GM10266 (cell line): ENCODE measurements around the gene ASTL.

ENCODE experiments used
- DNase-seq: peaks from one replicate; pipeline ENCODE4 v3.0.0; 2012; ENCODE audit errors: extremely low spot score
- CTCF ChIP-seq: IDR thresholded peaks from 2 replicates; pipeline ENCODE4 v1.5.1; 2012; ENCODE audit warnings: mild to moderate bottlenecking, low read depth; ENCODE audit not compliant: control insufficient read depth, insufficient read depth; ENCODE audit errors: missing control alignments

ASTL gene

DNA sequence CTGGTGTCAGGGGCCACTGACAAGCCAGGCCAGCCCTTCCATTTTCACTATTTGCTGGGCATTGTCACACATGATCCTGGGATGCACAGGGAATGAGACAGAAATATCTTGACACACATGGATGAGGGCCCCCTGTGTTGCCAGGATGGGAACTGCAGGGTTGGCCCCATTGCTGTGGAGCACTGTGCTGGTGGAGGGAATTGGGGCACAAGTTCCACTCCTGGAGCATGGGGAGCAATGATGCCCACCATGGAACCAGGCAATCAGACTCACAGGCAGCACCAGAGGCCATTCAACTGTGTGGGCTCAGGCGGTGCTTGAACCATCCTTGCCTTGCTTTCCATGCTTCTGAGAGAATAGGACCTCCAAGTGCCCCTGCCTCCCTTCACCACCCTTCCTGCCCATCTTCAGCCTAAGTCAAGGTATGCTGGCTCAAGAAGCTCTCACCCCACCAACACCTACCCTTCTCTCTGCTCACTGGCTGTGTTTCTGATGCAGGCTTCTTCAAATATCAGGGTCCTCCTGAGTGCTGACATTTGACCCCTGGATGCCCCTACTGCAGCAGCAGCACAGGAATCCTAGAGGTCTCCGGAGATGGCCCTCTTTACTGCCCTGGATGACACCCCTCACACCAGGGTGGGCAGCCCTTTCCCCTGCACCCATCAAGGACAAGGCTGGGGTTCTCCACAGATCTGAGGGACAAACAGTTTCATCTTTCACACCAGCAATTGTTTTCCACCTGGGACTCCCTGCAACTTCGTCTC lies 33.0 kb downstream of the ASTL start:
- DNase-seq: no peak
- no peak for TF ChIP-seq CTCF

DNA sequence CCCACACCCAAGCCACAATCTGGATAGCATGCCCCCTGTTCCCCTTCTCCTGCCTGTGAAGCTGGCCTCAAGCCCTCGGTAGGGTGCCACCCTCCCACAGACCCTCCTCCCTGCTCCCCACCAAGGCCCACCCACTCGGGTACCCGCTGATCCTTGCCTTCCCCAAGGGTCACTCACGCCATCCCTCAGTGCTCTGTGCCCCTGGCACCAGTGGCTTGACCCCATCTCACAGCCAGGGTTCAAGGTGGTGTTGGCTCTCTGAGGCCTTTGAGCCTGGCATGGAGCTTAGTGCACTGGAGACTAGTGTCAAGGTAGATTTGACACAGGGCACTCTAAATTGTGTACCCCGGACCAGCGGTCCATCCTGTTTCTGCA lies 33.8 kb downstream of the ASTL start:
- TF ChIP-seq CTCF: no peak
- DNase-seq: no peak

DNA sequence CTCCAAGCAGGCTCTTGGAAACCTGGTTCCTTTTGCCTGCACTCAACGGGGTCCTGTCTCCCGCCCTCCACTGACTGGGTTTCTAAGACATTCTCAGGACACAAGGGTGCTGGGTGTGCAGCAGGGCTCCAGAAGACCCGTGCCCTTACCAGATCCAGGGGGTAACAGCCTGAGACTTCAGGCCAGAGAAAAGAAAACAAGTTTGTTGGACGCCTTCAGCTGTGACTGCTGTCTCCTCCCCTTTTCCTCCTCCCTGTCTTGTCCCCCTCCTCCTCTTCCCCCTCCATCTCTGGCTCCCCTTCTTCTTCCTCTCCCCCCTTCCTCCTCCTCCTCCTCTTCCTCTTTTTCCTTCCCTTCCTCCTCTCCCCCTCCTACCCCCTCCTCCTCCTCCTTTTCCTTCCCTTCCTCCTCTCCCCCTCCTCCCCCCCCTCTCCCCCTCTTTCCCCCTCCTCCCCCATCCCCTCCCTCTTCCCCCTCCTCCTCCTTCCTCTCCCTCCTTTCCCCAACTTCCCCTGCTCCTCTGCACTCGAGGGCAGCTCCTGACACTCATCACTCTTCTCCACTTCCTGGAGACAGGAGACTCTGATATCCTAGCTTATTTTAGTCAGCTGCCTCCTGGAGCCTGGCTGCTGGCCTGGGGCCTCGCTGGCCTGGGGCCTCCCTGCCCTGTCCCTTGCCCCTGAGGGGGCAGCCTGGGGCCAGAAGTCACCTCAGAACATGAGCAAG lies 34.4 kb downstream of the ASTL start:
- DNase-seq: no peak
- no peak for TF ChIP-seq CTCF

DNA sequence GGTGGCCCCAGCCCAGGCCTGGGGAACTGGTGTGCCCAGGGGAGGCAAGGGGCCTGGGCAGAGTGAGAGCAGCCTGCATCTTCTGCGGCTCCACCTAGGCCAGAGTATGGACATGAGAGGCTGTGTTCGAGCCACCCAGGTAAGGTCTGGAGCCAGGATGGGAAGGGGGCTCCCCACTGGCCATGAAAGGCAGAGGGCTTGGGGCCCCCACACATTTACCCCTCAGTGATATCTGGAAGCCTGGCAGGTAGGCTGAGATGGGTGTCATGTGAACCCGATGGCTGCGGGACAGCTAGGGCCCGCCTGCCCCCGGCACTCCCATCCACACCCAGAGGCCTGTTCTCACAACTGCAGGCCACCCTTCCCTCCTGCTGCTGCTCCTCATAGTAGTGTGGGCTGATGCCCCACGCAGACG lies 35.1 kb downstream of the ASTL start:
- no peak for TF ChIP-seq CTCF
- DNase-seq: no peak

DNA sequence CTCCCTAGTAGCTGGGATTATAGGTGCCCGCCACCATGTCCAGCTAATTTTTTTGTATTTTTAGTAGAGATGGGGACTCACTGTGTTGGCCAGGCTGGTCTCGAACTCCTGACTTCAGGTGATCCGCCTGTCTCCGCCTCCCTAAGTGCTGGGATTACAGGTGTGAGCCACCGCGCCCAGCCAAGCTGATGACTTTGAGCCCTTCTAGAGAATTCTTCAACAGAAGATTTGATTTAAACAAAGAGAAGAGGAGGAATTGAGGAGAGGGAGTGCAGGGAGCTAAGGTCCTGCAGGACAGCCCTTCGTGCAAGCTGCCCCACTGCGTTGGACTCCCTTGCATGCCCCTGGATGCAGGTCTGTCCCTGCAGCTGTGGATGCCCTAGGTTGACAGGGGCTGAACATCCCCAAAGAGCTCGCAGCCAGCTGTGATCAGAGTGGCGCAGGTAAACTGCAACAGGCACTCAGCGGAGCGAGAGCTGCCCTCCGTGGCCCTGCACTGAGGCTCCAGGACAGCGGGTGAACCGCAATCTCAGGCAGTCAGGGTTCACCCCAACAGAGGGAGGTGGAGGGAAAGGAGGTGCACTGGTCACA lies 35.6 kb downstream of the ASTL start:
- DNase-seq: no peak
- TF ChIP-seq CTCF: no peak

- TF ChIP-seq CTCF: no peak
- DNase-seq: no peak
These were observed 37.4 kb downstream of the ASTL start for GRCh38 chr2:96100893-96101304.
